WTC11 (cell line): ENCODE results near the gene RBM45.

Experiments
- ARID4B ChIP-seq: sonication (generic); formaldehyde crosslinking; IDR thresholded peaks from 2 replicates; pipeline ENCODE4 v1.8.0; 2023; ENCODE audit warnings: missing genetic modification reagents, mild to moderate bottlenecking, borderline replicate concordance
- CTCF ChIP-seq: fragments of 200-600 bp; IDR thresholded peaks from 2 replicates; pipeline ENCODE4 v1.8.0; 2022; ENCODE audit warnings: antibody characterized with exemption
- KAT7 ChIP-seq: sonication (generic); formaldehyde crosslinking; IDR thresholded peaks from 2 replicates; pipeline ENCODE4 v1.8.1; 2023; ENCODE audit warnings: missing genetic modification reagents, mild to moderate bottlenecking, borderline replicate concordance
- NR2C2 ChIP-seq: sonication (generic); formaldehyde crosslinking; IDR thresholded peaks from 2 replicates; pipeline ENCODE4 v1.8.0; 2022; ENCODE audit warnings: mild to moderate bottlenecking, missing genetic modification reagents
- USF1 ChIP-seq: sonication (generic); formaldehyde crosslinking; IDR thresholded peaks from 2 replicates; pipeline ENCODE4 v1.8.0; 2022; ENCODE audit warnings: mild to moderate bottlenecking, missing genetic modification reagents

DNA sequence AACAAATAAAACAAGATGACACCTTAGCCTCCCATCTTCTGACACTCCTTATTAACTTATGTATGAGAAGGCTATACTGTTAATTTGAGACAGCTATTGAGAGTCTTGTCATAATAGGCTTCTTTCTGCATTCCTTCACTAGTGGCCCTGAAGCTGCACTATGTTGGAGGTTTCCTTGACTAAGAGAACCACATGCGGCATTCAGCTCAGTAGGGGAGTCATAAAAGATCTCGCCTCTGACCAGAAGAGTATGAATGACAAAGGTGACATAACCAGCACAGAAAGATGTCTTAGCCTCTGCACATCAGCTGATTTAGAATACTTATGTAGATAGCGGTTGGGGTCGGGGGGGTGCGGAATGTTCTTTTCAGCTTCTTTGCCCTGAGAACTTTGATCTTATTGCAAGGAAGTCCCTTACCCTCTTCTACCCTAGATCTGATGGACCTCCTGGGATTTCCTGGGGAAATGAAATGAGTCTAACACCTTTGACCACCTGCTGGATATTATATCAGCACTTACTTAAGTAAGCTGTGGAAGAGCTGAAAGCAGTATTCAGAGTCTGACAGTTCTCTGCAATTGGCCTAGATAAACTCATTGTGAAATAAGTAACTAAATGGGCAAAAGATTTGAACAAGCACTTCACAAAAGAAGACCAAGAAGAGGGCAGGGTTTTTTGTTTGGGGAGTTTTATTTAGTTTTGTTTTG, 24.2 kb downstream of the RBM45 start:
- TF ChIP-seq KAT7 (CRISPR knock-in tag) (no peak), ARID4B (CRISPR knock-in tag) (no peak), NR2C2 (CRISPR knock-in tag) (no peak), CTCF (no peak), USF1 (CRISPR knock-in tag) (no peak)
